GM13977 (cell line): ENCODE data around the gene ALKBH1.
"Not testable (repeated sequence)": the region's sequence is repeated elsewhere in the genome, so short reads cannot be mapped to it uniquely, and the experiment has no call there.

Experiments used
- DNase-seq: peaks from one replicate; pipeline ENCODE4 v3.0.0; 2012; ENCODE audit warnings: low spot score
- CTCF ChIP-seq: IDR thresholded peaks from 2 replicates; pipeline ENCODE4 v1.5.1; 2012; ENCODE audit warnings: mild to moderate bottlenecking, control low read depth; ENCODE audit not compliant: insufficient read depth; ENCODE audit errors: extremely low read depth, missing control alignments
- in situ Hi-C: fragments of 300-500 bp; cut with MboI; formaldehyde crosslinking; loops from one replicate; pipeline ENCODE4 v1.12.0; 2022; ENCODE audit warnings: low sequenced_read_pairs, low pct_unique_long_range_greater_than_20kb, mixed read lengths, inconsistent platforms; ENCODE audit not compliant: unreplicated experiment

ALKBH1 gene

GRCh38 chr14:77645520-77646230, 62.1 kb downstream of the ALKBH1 start:
- no peak for TF ChIP-seq CTCF
- DNase-seq, result no peak
- in situ Hi-C loops, result no loop called here

GRCh38 chr14:77642407-77642806, 65.4 kb downstream of the ALKBH1 start:
- in situ Hi-C loops, result no loop called here
- TF ChIP-seq CTCF, result no peak
- no peak for DNase-seq

- no peak for TF ChIP-seq CTCF
- DNase-seq, result peak; percentile 73
- in situ Hi-C loops, result no loop called here
These were observed 66.1 kb downstream of the ALKBH1 start for GRCh38 chr14:77641534-77642341.

- no peak for TF ChIP-seq CTCF
- no peak for DNase-seq
- in situ Hi-C loops, result no loop called here
These were observed 66.9 kb downstream of the ALKBH1 start for GRCh38 chr14:77640756-77641533.

- no peak for DNase-seq
- in situ Hi-C loops, result no loop called here
- no peak for TF ChIP-seq CTCF
These were observed 69.1 kb downstream of the ALKBH1 start for GRCh38 chr14:77638771-77639171.

GRCh38 chr14:77635869-77636268, 72.0 kb downstream of the ALKBH1 start:
- in situ Hi-C loops, DNase-seq: not testable (repeated sequence)

- in situ Hi-C loops, DNase-seq: not testable (repeated sequence)
These were observed 72.4 kb downstream of the ALKBH1 start for GRCh38 chr14:77635466-77635865.
